KMS-11 (cell line): ENCODE measurements around the gene DYRK1A.

Source experiments
- H2AFZ ChIP-seq: fragments of 200-600 bp; sonication (generic); 2 replicates; pipeline ENCODE4 v1.6.1; 2016; ENCODE audit warnings: antibody characterized with exemption, mixed run types, low read depth
- H3K27ac ChIP-seq: fragments of 200-600 bp; sonication (generic); 2 replicates; pipeline ENCODE4 v1.6.1; 2016; ENCODE audit warnings: mild to moderate bottlenecking, mixed run types
- H3K27me3 ChIP-seq: fragments of 200-600 bp; sonication (generic); 2 replicates; pipeline ENCODE4 v1.6.1; 2017; ENCODE audit warnings: mild to moderate bottlenecking, low read depth, mixed run types, moderate library complexity; ENCODE audit not compliant: insufficient read depth
- H3K36me3 ChIP-seq: fragments of 200-600 bp; sonication (generic); 2 replicates; pipeline ENCODE4 v1.6.1; 2017; ENCODE audit warnings: mild to moderate bottlenecking, mixed run types; ENCODE audit not compliant: insufficient read depth
- H3K4me1 ChIP-seq: fragments of 200-600 bp; sonication (generic); 2 replicates; pipeline ENCODE4 v1.6.1; 2016; ENCODE audit warnings: mild to moderate bottlenecking, low read depth, mixed run types; ENCODE audit not compliant: poor library complexity, severe bottlenecking
- H3K4me2 ChIP-seq: fragments of 200-600 bp; sonication (generic); 2 replicates; pipeline ENCODE4 v1.7.0; 2016; ENCODE audit warnings: mild to moderate bottlenecking, mixed run types
- H3K4me3 ChIP-seq: fragments of 200-600 bp; sonication (generic); IDR thresholded peaks from 2 replicates; pipeline ENCODE4 v1.6.1; 2017; ENCODE audit warnings: low read depth, low read length, mixed read lengths; ENCODE audit not compliant: insufficient read depth
- H3K79me2 ChIP-seq: fragments of 200-600 bp; sonication (generic); 2 replicates; pipeline ENCODE4 v1.6.1; 2016; ENCODE audit warnings: low read depth, mixed run types; ENCODE audit not compliant: insufficient read depth
- H3K9ac ChIP-seq: fragments of 200-600 bp; sonication (generic); 2 replicates; pipeline ENCODE4 v1.6.1; 2016; ENCODE audit warnings: mild to moderate bottlenecking, mixed run types
- H4K20me1 ChIP-seq: fragments of 200-600 bp; sonication (generic); 2 replicates; pipeline ENCODE4 v1.6.1; 2016; ENCODE audit warnings: mild to moderate bottlenecking, mixed run types; ENCODE audit not compliant: insufficient read depth
- CTCF ChIP-seq: fragments of 200-600 bp; sonication (generic); conservative IDR thresholded peaks from 2 replicates; pipeline ENCODE4 v1.6.1; 2017; ENCODE audit warnings: low read depth, mild to moderate bottlenecking, antibody characterized with exemption, low read length, moderate library complexity, mixed read lengths

Gene DYRK1A

GRCh38 chr21:37383784-37384311, 17.3 kb downstream of the DYRK1A start:
- Histone ChIP-seq H3K4me1 (peaks cover 87% of the 10 kb centered on the region), H3K9ac (peak overlapping the region; percentile 25; the same call in 1 of the 2 replicates), H3K79me2 (peaks cover 92% of the 10 kb centered on the region), H2AFZ (no peak overlapping the region), H3K36me3 (no peaks in the 10 kb centered on the region), H3K27ac (peak overlapping the region; percentile 74), H4K20me1 (peaks cover 11% of the 10 kb centered on the region), H3K4me3 (no peak overlapping the region), H3K27me3 (no peaks in the 10 kb centered on the region), H3K4me2 (peak overlapping the region; percentile 53)
- no peak for TF ChIP-seq CTCF

DNA sequence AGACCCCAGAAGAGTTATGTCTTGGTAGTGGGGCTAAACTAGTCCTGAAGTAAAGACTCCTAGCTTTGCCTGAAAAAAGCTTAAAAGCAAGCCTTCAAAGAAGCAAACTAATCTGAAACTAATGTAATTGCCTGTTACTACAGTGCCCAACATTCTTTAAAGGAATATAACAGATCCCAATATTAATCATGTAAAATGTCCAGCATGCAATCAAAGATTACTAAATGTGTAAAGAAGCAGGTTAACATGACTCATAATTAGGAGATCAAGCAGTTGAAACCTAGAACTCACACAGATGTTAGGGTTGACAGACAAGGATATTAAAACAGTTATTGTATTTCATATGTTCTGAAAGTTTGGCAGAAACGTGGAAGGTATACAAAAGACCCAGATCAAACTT, 17.8 kb downstream of the DYRK1A start:
- H3K4me2 ChIP-seq, result peak overlapping the region; percentile 53
- H4K20me1 ChIP-seq, result peaks cover 7% of the 10 kb centered on the region
- peaks cover 84% of the 10 kb centered on the region for H3K4me1 ChIP-seq
- H3K27ac ChIP-seq, result peak overlapping the region; percentile 74
- peak overlapping the region; percentile 25; the same call in 1 of the 2 replicates for H3K9ac ChIP-seq
- no peaks in the 10 kb centered on the region for H3K36me3 ChIP-seq
- H3K79me2 ChIP-seq, result peaks cover 90% of the 10 kb centered on the region
- no peak overlapping the region for H3K4me3 ChIP-seq
- H3K27me3 ChIP-seq, result no peaks in the 10 kb centered on the region
- no peak overlapping the region for H2AFZ ChIP-seq
- no peak for TF ChIP-seq CTCF

GRCh38 chr21:37385179-37385765, 18.7 kb downstream of the DYRK1A start:
- Histone ChIP-seq H3K4me1 (peaks cover 77% of the 10 kb centered on the region), H3K36me3 (no peaks in the 10 kb centered on the region), H3K9ac (no peak overlapping the region; the same call in 1 of the 2 replicates), H4K20me1 (peaks cover 2% of the 10 kb centered on the region), H2AFZ (no peak overlapping the region), H3K4me3 (no peak overlapping the region), H3K27me3 (no peaks in the 10 kb centered on the region), H3K27ac (peak overlapping the region; percentile 74), H3K79me2 (peaks cover 90% of the 10 kb centered on the region), H3K4me2 (peak overlapping the region; percentile 53)
- no peak for TF ChIP-seq CTCF

DNA sequence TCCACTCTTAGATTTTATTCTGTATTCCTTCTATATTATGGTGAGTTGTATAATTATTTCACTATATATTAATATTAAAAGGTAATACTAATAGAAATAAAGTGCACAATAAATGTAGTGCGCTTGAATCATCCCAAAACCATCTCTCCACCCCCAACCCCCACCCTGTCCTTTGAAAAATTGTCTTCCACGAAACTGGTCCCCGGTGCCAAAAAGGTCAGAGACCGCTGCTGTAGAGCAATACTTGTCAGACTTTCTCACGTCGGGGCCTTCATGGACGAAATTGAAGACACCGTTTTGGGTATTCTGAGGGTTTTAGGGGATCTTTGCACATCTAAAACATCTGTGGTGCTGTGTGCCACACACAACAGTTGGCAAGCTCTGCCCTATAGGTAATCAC, 19.6 kb downstream of the DYRK1A start:
- no peak for TF ChIP-seq CTCF
- Histone ChIP-seq H3K36me3 (no peaks in the 10 kb centered on the region), H3K4me1 (peaks cover 68% of the 10 kb centered on the region), H4K20me1 (peaks cover 9% of the 10 kb centered on the region; the same call in 1 of the 2 replicates), H3K27me3 (no peaks in the 10 kb centered on the region), H3K4me2 (peak overlapping the region; percentile 53; the same call in 1 of the 2 replicates), H3K4me3 (no peak overlapping the region), H3K79me2 (peaks cover 90% of the 10 kb centered on the region), H2AFZ (no peak overlapping the region), H3K9ac (no peak overlapping the region), H3K27ac (no peak overlapping the region)
